KOPT-K1 (cell line): Measurements from ENCODE around the gene IL36G.
"Not testable (repeated sequence)": the region's sequence is repeated elsewhere in the genome, so short reads cannot be mapped to it uniquely, and the experiment has no call there.

Experiments
- H3K27ac ChIP-seq: fragments of 200-600 bp; sonication (generic); 2 replicates; pipeline ENCODE4 v1.5.1; 2016; ENCODE audit warnings: antibody characterized with exemption, mild to moderate bottlenecking, low read depth, low read length; ENCODE audit not compliant: poor library complexity, severe bottlenecking
- H3K36me3 ChIP-seq: fragments of 200-600 bp; sonication (generic); 2 replicates; pipeline ENCODE4 v1.5.1; 2017; ENCODE audit warnings: antibody characterized with exemption, mild to moderate bottlenecking, low read length, moderate library complexity; ENCODE audit not compliant: insufficient read depth
- H3K9me3 ChIP-seq: fragments of 200-600 bp; sonication (generic); 2 replicates; pipeline ENCODE4 v1.5.1; 2017; ENCODE audit warnings: antibody characterized with exemption, low read length, mild to moderate bottlenecking; ENCODE audit not compliant: insufficient read depth, poor library complexity, severe bottlenecking

Gene IL36G

DNA sequence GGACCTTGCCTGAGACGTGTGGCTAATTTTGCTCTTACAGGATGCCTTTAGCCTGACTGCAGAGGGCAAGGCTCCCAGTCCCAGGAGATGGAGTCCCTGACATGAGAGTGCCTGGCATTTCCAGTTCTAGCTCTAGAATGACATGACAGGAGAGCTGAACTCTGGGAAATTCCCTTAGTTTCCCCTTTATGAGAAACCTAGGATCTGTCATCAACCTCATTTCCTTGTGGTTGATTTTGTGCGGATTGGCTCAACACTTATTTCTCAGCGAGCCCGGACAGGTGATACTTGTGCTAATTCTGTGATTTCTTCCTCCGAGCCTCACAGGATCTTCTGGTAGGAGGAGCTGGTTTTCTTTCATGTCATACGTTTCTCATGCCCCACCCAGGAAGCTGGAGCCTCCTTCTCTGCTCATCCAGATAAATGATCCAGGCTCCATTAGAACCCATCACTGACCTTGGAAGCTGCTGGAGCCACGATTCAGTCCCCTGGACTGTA lies at the start of gene IL36G:
TSS of gene IL36G (plus strand) at position 448 of the 498 bp plus-strand sequence. CDS start 633 bp downstream, outside the sequence.
- H3K9me3 ChIP-seq, result no peaks in the 10 kb centered on the region
- no peak within 1 kb of the TSS for H3K27ac ChIP-seq
- no peaks in the 10 kb centered on the region for H3K36me3 ChIP-seq

DNA sequence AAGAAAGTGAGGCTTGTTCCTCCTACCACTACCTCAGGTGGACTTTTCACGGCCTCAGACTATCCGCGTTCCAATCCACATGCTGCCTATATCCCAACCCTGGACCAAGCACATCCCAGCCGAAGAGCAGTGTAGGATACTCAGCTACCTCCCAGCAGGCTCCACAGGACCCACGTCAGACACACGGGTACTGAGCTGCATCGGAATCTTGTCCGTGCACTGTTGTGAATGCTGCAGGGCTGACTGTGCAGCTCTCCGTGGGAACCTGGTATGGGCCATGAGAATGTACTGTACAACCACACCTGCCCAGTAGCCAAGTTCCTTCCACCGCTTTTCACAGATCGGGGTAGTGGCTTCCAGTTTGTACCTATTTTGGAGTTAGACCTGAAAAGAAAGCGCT lies 44.5 kb upstream of the IL36G start:
- H3K27ac ChIP-seq, result no peak overlapping the region
- no peaks in the 10 kb centered on the region for H3K9me3 ChIP-seq
- no peaks in the 10 kb centered on the region for H3K36me3 ChIP-seq

DNA sequence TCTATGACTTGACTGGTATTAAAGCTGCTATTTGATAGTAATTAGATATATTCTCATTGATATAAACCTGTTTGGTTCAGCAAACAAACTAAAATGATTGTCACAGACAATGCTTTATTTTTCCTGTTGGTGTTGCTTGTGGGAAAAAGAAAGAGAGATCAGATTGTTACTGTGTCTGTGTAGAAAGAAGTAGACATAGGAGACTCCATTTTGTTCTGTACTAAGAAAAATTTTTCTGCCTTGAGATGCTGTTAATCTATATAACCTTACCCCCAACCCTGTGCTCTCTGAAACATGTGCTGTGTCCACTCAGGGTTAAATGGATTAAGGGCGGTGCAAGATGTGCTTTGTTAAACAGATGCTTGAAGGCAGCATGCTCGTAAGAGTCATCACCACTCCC lies 43.7 kb upstream of the IL36G start:
- not testable (repeated sequence) for H3K9me3 ChIP-seq, H3K36me3 ChIP-seq, H3K27ac ChIP-seq

DNA sequence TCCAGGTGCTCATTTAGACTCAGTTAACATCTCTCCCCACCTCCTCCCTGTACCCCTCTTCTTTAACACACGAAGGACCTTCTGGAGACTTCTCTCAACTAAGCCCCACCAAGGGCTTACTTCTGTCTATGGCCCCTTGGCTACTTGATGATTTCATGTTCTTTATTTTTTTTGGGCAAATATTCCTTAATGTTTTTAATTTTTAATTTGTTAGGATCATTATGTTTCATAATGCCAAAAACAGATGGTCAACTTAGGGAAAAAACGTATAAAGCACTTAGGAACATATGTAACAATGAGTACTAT lies 40.9 kb upstream of the IL36G start:
- Histone ChIP-seq H3K27ac (no peak overlapping the region), H3K9me3 (no peaks in the 10 kb centered on the region), H3K36me3 (no peaks in the 10 kb centered on the region)

DNA sequence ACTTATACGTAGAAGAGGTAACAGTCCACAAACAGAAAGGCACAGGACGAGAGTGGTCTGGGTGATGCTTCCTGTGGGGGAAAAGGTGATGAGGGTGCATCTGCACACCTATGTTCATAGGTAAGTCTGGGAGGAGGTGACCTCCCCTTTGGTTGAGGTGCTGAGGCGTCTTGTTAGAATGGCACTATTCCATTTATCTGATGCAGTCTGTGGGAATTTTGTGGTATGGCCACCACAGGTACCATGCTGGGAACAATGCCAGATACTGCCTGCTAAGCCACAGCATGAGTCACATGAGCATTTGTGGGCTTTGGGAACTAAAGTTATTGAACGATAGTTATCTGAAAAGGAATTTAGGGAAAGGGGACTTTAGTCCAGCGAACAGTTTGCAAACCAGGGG lies 38.9 kb upstream of the IL36G start:
- no peaks in the 10 kb centered on the region for H3K36me3 ChIP-seq
- H3K27ac ChIP-seq, result no peak overlapping the region
- H3K9me3 ChIP-seq, result no peaks in the 10 kb centered on the region

DNA sequence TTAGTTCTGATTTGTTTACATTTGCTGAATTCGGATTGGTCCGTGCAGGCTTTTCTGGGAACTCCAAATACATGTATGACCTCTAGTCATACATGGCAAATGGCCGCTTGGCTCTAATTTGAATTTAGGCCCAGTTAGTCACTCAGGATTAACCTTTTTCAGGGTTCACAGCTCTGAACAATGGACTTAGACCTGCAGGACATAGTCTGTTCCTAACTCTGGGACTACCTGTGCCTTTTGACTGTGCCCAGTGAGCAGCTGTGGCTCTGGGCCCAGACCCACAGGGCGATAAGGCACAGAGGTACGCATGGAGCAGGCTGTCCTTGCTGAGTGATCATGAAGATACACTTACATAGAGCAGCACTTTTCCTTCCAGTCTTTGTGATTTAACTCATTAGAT lies 38.4 kb upstream of the IL36G start:
- H3K27ac ChIP-seq, result no peak overlapping the region
- H3K36me3 ChIP-seq, result no peaks in the 10 kb centered on the region

DNA sequence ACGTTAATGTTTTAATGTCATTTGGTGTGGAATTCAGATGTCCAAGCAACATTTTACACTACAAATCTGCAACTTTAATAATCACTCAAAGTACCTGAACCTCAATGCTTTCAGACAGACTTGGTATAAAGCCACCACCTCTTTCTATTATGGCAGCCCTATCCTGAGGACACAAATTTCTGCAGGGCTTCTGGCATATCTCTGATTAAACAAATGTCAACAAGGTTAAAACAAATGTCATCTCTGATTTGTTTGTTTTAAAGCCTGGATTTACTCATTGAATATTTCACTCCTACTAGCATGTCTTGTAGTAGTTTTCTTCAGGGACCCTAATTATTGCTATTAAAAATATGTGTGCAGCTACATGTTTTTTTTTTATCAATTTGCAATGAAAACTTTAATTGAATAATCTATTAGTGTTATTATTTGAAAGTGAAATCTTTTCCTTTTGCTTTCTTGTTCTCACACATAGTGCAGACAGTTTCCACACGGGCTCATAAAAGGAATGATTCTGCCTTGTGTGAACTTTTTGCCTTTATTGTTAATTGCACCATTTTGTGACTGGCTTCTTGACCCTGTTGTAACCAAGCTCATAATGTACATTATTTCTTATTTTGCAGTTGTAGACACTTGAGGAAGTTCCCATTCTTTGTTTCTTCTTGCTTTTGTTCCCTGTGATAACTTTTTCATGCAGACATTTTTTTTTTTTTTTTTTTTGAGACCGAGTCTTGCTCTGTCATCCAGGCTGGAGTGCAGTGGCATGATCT lies 36.8 kb upstream of the IL36G start:
- Histone ChIP-seq H3K27ac (no peak overlapping the region), H3K36me3 (no peaks in the 10 kb centered on the region), H3K9me3 (peaks cover 14% of the 10 kb centered on the region)

More for the DNA sequence above, 38.4 kb upstream of the IL36G start:
- H3K9me3 ChIP-seq, result no peaks in the 10 kb centered on the region

DNA sequence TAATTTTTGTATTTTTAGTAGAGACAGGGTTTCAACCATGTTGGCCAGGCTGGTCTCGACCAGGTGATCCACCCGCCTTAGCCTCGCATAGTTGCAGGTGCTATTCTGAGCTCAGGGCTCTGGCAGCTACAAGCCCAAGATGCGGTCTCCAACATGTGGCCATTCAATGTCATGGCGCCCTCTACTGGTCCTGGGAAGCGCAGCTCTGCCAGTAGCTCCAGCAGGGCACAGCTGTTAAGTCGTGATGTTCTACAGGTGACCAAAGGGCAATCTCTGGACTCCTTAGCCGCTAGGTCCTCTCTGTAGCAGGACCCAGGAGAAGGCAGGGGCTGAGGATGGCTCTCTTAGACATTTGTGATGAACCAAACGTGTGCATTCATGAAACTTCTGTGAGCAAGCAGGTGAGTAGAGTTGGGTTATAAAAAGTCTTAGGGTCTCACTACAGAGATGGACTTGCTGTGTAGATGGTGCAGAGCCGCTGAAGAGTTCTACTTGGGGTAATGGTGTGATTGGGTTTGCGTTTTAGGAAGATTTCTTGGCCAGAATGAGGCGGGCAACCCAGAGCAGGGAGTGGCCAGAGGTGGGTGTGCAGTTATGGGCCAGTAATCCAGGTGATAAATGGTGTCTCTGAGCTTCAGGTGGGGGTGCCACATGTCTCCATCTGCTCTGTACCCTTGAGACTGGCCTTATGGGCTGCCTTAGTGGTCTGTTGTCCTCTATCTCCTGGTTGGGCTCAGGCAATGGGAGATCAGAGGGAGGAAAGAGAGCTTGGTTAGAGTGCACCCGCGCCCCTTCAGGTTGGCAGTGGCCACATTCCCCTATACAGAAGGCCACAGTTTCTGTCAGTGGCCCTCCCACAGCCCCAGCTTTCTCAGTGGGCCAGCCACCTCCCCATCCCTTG lies 35.8 kb upstream of the IL36G start:
- Histone ChIP-seq H3K27ac (no peak overlapping the region), H3K9me3 (peaks cover 23% of the 10 kb centered on the region), H3K36me3 (no peaks in the 10 kb centered on the region)

DNA sequence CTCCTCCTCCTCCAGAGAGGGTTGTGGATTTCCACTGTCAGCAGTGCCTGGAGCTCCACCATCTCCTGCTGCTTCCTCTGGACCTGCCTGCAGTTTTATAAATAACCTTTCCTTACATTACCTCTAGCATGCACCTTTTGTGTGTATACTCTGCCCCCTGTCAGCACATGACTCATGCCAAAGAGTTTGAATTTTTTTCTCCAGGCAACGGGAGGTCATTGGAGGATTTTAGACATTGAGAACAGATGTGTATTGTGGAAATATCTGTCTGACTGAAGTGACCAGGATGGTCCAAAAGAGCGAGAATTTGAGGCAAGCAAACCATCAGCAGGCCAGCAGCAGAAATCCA lies 35.2 kb upstream of the IL36G start:
- H3K9me3 ChIP-seq, result peaks cover 30% of the 10 kb centered on the region
- no peak overlapping the region for H3K27ac ChIP-seq
- no peaks in the 10 kb centered on the region for H3K36me3 ChIP-seq

DNA sequence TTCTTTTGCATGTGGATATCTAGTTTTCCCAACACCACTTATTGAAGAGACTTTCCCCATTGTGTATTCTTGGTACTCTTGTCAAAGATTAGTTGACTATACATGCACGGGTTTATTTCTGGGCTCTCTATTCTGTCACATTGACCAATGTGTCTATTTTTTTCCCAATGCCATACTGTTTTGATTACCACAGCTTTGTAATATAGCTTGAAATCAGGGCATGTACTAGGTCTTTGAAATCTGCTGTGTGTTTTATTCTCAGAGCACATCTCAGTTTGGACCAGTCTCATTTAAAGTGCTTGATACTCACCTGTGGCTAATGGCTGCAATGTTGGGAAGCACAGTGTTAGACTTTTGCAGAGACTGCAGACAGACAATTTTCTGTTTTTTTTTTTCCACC lies 32.8 kb upstream of the IL36G start:
- Histone ChIP-seq H3K9me3 (peaks cover 35% of the 10 kb centered on the region), H3K27ac (no peak overlapping the region), H3K36me3 (no peaks in the 10 kb centered on the region)

DNA sequence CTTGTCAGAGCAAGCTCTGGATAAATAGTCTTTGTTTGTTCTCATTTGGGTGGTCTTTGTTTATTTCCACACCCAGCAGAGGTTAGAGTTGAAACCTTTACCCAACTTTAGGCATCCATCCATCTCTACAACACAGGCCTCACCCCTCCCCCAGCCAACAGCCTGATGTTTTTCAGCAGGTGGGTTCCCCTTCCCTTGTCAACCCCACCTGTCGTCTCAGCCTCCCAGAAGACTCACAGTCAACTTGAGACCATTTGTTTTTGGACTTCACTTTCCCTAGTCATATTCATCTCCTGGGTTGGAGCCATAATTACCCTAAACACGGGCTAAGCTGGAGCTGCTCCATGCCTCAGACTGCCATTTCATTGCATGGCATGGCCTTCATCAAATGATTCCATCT lies 31.7 kb upstream of the IL36G start:
- Histone ChIP-seq H3K36me3 (no peaks in the 10 kb centered on the region), H3K27ac (no peak overlapping the region), H3K9me3 (peaks cover 35% of the 10 kb centered on the region)

DNA sequence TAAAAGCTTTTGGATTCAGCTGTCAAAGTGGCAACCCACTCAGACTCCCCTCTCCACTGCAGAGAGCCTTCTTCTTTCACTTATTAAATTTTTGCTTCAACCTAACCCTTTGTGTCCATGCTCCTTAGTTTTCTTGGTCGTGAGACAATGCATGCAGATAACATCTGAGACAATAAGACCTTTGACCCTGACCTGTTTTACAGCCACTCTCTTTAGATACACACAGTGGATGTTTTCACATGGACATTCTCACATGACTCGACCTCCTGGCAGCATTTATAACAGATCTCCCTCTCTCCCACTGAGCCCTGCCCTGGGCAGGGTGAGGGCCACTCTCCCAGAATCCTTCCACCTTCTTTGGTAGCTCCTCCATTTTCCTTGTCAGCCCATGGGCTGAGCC lies 30.4 kb upstream of the IL36G start:
- Histone ChIP-seq H3K27ac (no peak overlapping the region), H3K36me3 (no peaks in the 10 kb centered on the region), H3K9me3 (peaks cover 38% of the 10 kb centered on the region)

DNA sequence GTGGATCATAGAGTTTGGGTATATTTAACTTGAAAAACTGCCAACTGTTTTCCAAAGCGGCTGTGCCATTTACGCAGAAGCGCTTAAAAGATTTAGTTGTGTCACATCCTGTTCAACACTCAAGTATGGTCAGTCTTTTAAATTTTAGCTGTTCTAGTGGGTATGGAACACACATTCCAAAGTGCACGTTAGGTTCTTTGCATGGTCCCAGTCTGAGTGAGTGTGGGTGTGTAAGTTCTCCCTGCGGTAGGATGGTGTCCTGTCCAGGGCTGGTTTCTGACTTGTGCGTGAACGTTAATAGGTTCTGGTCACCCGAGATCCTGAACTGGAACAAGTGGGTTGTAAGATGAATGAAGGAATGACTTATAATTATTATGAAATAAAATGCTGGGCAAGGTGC lies 28.4 kb upstream of the IL36G start:
- Histone ChIP-seq H3K27ac (no peak overlapping the region), H3K36me3 (no peaks in the 10 kb centered on the region), H3K9me3 (peaks cover 40% of the 10 kb centered on the region)

DNA sequence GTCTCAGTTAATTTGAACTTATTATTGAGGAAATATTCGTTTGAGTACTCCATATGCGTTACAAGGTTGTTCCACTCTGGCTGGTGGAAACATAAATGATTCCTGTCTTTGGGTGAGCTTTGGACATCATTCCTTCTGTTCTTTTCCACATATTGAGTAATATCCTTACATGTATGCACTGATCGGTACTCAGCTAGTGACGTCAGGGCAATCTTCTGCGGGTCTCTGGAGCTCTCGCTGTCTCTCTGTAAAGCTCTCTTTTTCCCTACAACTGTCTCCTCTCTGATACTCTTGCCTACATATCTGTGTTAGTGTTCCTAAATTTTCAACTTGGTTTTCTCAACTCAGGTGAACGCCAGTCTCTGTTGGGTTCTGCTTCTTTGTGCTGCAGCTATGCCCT lies 23.4 kb upstream of the IL36G start:
- peaks cover 5% of the 10 kb centered on the region for H3K9me3 ChIP-seq
- no peaks in the 10 kb centered on the region for H3K36me3 ChIP-seq
- no peak overlapping the region for H3K27ac ChIP-seq

DNA sequence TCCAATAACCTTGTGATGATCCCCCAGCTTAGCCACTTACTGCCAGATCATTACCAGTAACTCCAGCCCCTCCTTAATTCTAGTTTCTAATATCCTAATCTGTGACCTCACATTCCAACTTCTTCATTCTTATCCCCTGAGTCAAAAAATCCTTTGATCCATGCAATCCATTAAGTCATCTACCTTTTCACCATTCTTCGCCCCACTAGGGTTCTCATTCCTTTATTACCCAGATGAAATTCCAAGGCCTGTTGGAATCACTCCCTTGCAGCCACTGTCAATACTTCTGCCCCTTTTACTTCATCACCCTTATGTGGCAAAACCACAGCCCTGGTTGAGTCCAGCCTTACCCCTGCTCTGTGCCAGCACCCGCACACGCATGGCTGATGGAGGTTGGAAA lies 20.3 kb upstream of the IL36G start:
- H3K27ac ChIP-seq, result no peak overlapping the region
- peaks cover under 1% of the 10 kb centered on the region for H3K9me3 ChIP-seq
- no peaks in the 10 kb centered on the region for H3K36me3 ChIP-seq
